ENCODE results near the gene PRMT1.
A peak's percentile ranks its signal among the peaks of the same experiment; 100 is the strongest.

PRMT1 gene

GRCh38 chr19:49658566-49659442 is 18.3 kb upstream of the PRMT1 start:
- Mint-ChIP-seq H3K4me3 (no peak overlapping the region), H3K9me3 (no peaks in the 10 kb centered on the region), H3K27me3 (ENCODE audit: low read depth) (peaks cover 3% of the 10 kb centered on the region), H3K36me3 (ENCODE audit: low read depth) (peaks cover 54% of the 10 kb centered on the region), H3K4me1 (no peaks in the 10 kb centered on the region), H3K27ac (no peak overlapping the region)
- no peak for TF ChIP-seq CTCF (IDR thresholded peaks at IDR 0.05; ENCODE audit: unreplicated experiment in 3 of 3)

DNA sequence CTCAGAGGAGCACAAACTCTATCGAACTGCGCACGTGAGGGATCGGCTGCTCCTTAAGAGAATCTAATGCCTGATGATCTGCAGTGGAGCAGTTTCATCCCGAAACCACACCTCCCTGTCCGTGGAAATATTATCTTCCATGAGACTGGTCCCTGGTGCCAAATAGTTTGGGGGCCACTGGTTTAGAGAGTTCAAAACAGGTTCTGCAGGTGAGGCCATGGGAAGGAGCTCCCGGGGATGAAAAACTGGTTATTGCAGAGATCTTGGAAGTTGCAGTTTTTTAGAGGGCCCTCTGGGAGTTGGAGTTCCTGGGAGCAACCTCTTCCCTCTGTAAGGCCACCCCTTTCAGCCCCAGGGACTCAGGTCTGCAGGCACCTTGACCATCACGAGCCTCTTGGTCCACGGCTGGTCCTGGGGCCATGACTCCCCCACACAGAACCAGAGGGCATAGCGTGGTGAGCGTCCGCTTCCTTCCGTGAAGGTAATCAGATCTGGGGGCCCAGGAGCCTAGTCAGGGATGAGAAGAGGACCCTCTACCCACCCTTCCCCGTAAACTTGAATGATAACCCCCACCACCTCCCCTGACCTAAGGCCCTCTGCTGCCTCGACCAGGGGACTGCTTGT is 16.6 kb upstream of the PRMT1 start:
- Mint-ChIP-seq H3K36me3 (ENCODE audit: low read depth) (peaks cover 49% of the 10 kb centered on the region), H3K27me3 (ENCODE audit: low read depth) (peaks cover 3% of the 10 kb centered on the region), H3K4me3 (no peak overlapping the region), H3K9me3 (no peaks in the 10 kb centered on the region), H3K27ac (no peak overlapping the region), H3K4me1 (peaks cover 10% of the 10 kb centered on the region)
- TF ChIP-seq CTCF (IDR thresholded peaks at IDR 0.05; ENCODE audit: unreplicated experiment in 3 of 3) = no peak

- Mint-ChIP-seq H3K4me3 (peak overlapping the region in 1 of 3 experiments; percentile 50), H3K4me1 (peaks cover 23% of the 10 kb centered on the region), H3K9me3 (no peaks in the 10 kb centered on the region), H3K27ac (no peak overlapping the region), H3K27me3 (ENCODE audit: low read depth) (no peaks in the 10 kb centered on the region), H3K36me3 (ENCODE audit: low read depth) (peaks cover 38% of the 10 kb centered on the region)
- TF ChIP-seq CTCF (IDR thresholded peaks at IDR 0.05; ENCODE audit: unreplicated experiment in 3 of 3) = no peak
Measured at GRCh38 chr19:49662011-49662410, 15.1 kb upstream of the PRMT1 start.

- H3K4me1 Mint-ChIP-seq = peaks cover 29% of the 10 kb centered on the region
- peaks cover 32% of the 10 kb centered on the region for H3K36me3 Mint-ChIP-seq (ENCODE audit: low read depth)
- no peak for TF ChIP-seq CTCF (IDR thresholded peaks at IDR 0.05; ENCODE audit: unreplicated experiment in 3 of 3)
- H3K9me3 Mint-ChIP-seq = no peaks in the 10 kb centered on the region
- no peaks in the 10 kb centered on the region for H3K27me3 Mint-ChIP-seq (ENCODE audit: low read depth)
- H3K27ac Mint-ChIP-seq = no peak overlapping the region
- peak overlapping the region; percentile 64 to 98 (median 72) for H3K4me3 Mint-ChIP-seq
Measured at GRCh38 chr19:49663224-49663623, 13.8 kb upstream of the PRMT1 start.

GRCh38 chr19:49664171-49665035 is 12.7 kb upstream of the PRMT1 start:
- H3K4me1 Mint-ChIP-seq = peaks cover 29% of the 10 kb centered on the region
- no peaks in the 10 kb centered on the region for H3K9me3 Mint-ChIP-seq
- H3K27ac Mint-ChIP-seq = peak overlapping the region; percentile 78 to 94 (median 88)
- H3K36me3 Mint-ChIP-seq (ENCODE audit: low read depth) = peaks cover 25% of the 10 kb centered on the region
- H3K27me3 Mint-ChIP-seq (ENCODE audit: low read depth) = no peaks in the 10 kb centered on the region
- peak overlapping the region; percentile 93 to 98 (median 93) for H3K4me3 Mint-ChIP-seq
- TF ChIP-seq CTCF (IDR thresholded peaks at IDR 0.05; ENCODE audit: unreplicated experiment in 3 of 3) = peak in 1 of 3 experiments; percentile 19
